ENCODE results near the gene GPR61.

GPR61 gene

DNA sequence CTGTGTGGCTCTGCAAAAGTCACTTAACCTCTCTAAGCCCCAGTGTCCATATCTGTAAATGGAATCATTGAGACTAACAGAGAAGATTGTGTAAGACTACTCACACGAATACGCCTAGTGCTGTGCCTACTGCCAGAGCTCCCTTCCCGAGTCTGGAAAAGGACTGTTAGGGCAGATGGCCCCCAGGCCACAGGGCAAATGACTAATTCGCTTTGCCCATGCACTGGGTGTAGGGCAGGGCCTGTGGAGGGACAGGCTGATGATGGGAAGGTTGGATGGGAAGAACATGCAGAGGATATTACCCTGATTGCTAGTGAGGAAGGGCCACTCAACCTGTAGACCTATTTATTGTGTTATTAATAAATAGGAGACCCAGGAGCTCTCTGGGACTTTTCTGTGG is 4.2 kb upstream of the GPR61 start:
- no peak for DNase-seq
- no peaks in the 10 kb centered on the region for H3K9me3 ChIP-seq (ENCODE audit: control insufficient read depth, low read length)
- H3K36me3 ChIP-seq (ENCODE audit: control insufficient read depth, insufficient read depth, low read length) = no peaks in the 10 kb centered on the region
- no peaks in the 10 kb centered on the region for H3K27me3 ChIP-seq (replicated peaks; ENCODE audit: control insufficient read depth, insufficient read depth, low read length, poor library complexity, severe bottlenecking)
- no peak overlapping the region for H3K4me3 ChIP-seq (ENCODE audit: insufficient read depth, low read depth, low read length, poor library complexity, severe bottlenecking)
- peaks cover 22% of the 10 kb centered on the region for H3K4me1 ChIP-seq (ENCODE audit: control insufficient read depth, insufficient read depth, low read length, poor library complexity, severe bottlenecking)
- no peak overlapping the region for H3K27ac ChIP-seq (ENCODE audit: insufficient read depth, low read length, poor library complexity, severe bottlenecking)

- no peak for DNase-seq
- Histone ChIP-seq H3K4me3 (ENCODE audit: insufficient read depth, low read depth, low read length, poor library complexity, severe bottlenecking) (no peak overlapping the region), H3K9me3 (ENCODE audit: control insufficient read depth, low read length) (no peaks in the 10 kb centered on the region), H3K27me3 (replicated peaks; ENCODE audit: control insufficient read depth, insufficient read depth, low read length, poor library complexity, severe bottlenecking) (no peaks in the 10 kb centered on the region), H3K4me1 (ENCODE audit: control insufficient read depth, insufficient read depth, low read length, poor library complexity, severe bottlenecking) (peaks cover 18% of the 10 kb centered on the region), H3K27ac (ENCODE audit: insufficient read depth, low read length, poor library complexity, severe bottlenecking) (no peak overlapping the region), H3K36me3 (ENCODE audit: control insufficient read depth, insufficient read depth, low read length) (no peaks in the 10 kb centered on the region)
Observed at GRCh38 chr1:109535971-109536491, 3.6 kb upstream of the GPR61 start.

DNA sequence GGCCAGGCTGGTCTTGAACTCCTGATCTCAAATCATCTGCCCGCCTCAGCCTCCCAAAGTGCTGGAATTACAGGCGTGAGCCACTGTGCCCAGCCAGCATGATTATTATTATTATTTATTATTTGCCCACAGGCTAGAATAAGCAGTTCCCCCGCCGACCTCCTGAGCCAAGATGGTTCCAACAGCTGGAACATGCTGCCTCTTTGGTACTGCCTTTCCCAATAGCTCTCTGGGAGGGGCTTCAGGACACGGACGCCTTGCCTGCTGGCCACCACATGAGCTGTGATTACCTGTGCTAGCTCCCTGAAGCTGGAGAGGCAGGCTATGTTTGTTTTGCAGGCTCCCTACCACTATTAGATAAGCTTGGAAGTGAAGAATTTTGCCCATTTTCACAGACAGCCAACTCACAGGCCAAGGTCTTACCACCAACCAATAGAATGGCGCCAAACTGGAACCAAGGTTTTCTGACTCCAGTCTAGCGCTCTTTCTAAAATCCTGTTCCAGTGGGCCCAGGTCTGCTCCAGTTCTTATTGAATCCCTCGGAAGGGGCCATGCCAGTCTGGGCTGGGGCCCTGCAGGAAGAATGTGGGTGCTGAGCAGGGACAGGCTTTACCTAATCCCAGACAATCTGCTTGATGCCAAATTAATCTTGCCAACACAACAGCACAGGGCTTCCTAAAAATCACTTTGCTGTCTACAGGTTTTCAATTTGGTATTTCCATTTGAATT is 2.1 kb upstream of the GPR61 start:
- H3K27me3 ChIP-seq (replicated peaks; ENCODE audit: control insufficient read depth, insufficient read depth, low read length, poor library complexity, severe bottlenecking) = no peaks in the 10 kb centered on the region
- H3K4me1 ChIP-seq (ENCODE audit: control insufficient read depth, insufficient read depth, low read length, poor library complexity, severe bottlenecking) = peaks cover 2% of the 10 kb centered on the region
- DNase-seq = no peak
- no peaks in the 10 kb centered on the region for H3K36me3 ChIP-seq (ENCODE audit: control insufficient read depth, insufficient read depth, low read length)
- H3K4me3 ChIP-seq (ENCODE audit: insufficient read depth, low read depth, low read length, poor library complexity, severe bottlenecking) = no peak overlapping the region
- H3K27ac ChIP-seq (ENCODE audit: insufficient read depth, low read length, poor library complexity, severe bottlenecking) = no peak overlapping the region
- H3K9me3 ChIP-seq (ENCODE audit: control insufficient read depth, low read length) = no peaks in the 10 kb centered on the region

DNA sequence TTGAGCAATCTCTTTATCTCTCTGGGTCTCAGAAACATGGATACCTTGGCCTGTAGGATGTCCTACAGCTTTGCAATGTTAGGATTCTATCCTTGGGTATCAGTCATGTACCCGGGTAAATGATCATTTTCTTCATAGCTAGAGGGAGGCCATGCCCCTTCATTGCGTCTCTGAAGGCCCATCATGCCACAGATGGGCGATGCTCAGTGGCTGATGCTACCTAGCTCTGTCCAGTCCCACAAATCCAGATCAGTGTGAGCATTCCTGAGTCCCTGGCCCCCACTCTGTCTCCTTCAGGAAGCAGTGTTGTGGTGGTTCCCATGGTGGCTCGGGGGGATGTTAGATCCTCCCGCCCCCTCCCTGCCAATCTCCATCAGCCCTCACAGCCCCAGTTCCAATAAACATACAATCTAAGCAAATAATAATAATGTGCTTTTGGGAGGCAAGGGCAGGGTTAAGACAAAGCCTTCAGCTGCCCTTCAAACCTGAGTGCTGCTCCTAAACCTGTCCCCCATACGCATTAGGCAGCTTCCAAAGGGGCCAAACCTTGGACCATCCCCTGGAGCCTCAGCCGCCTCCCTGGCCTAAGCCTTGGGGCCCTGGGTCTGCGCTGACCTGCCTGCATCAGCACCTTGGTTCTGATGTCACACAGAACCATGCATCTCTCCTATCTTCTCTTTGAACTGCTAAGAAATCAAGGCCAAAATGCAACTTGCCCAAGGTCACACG is 681 bp upstream of the GPR61 start:
- no peak overlapping the region for H3K27ac ChIP-seq (ENCODE audit: insufficient read depth, low read length, poor library complexity, severe bottlenecking)
- no peaks in the 10 kb centered on the region for H3K36me3 ChIP-seq (ENCODE audit: control insufficient read depth, insufficient read depth, low read length)
- H3K4me1 ChIP-seq (ENCODE audit: control insufficient read depth, insufficient read depth, low read length, poor library complexity, severe bottlenecking) = no peaks in the 10 kb centered on the region
- no peak for DNase-seq
- no peak overlapping the region for H3K4me3 ChIP-seq (ENCODE audit: insufficient read depth, low read depth, low read length, poor library complexity, severe bottlenecking)
- no peaks in the 10 kb centered on the region for H3K9me3 ChIP-seq (ENCODE audit: control insufficient read depth, low read length)
- H3K27me3 ChIP-seq (replicated peaks; ENCODE audit: control insufficient read depth, insufficient read depth, low read length, poor library complexity, severe bottlenecking) = no peaks in the 10 kb centered on the region

DNA sequence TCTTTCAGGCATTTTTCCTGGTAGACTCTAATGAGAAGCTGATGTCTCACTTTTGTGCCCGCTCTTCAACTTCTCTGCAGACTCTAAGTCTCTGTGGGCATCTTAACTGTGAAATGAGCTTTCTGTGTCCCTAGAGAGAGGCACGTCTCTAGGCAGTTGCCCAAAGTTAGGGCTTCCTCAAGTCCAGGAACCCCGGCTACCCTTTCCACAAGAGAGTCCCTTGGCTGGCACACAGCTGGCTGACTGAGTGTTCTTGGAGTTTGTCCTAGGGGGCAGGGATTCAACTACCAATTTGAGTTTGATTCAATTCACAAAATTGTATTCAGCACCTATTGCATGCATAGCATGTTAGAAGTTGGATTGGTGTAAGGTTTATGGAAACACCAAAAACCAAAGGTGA is 1.4 kb downstream of the GPR61 start:
- H3K27me3 ChIP-seq (replicated peaks; ENCODE audit: control insufficient read depth, insufficient read depth, low read length, poor library complexity, severe bottlenecking) = no peaks in the 10 kb centered on the region
- H3K27ac ChIP-seq (ENCODE audit: insufficient read depth, low read length, poor library complexity, severe bottlenecking) = no peak overlapping the region
- H3K9me3 ChIP-seq (ENCODE audit: control insufficient read depth, low read length) = no peaks in the 10 kb centered on the region
- H3K4me1 ChIP-seq (ENCODE audit: control insufficient read depth, insufficient read depth, low read length, poor library complexity, severe bottlenecking) = peaks cover under 1% of the 10 kb centered on the region
- H3K36me3 ChIP-seq (ENCODE audit: control insufficient read depth, insufficient read depth, low read length) = no peaks in the 10 kb centered on the region
- no peak for DNase-seq
- H3K4me3 ChIP-seq (ENCODE audit: insufficient read depth, low read depth, low read length, poor library complexity, severe bottlenecking) = no peak overlapping the region

GRCh38 chr1:109542657-109543056 is 3.0 kb downstream of the GPR61 start:
- Histone ChIP-seq H3K27ac (ENCODE audit: insufficient read depth, low read length, poor library complexity, severe bottlenecking) (no peak overlapping the region), H3K27me3 (replicated peaks; ENCODE audit: control insufficient read depth, insufficient read depth, low read length, poor library complexity, severe bottlenecking) (no peaks in the 10 kb centered on the region), H3K9me3 (ENCODE audit: control insufficient read depth, low read length) (no peaks in the 10 kb centered on the region), H3K4me1 (ENCODE audit: control insufficient read depth, insufficient read depth, low read length, poor library complexity, severe bottlenecking) (peaks cover 16% of the 10 kb centered on the region), H3K36me3 (ENCODE audit: control insufficient read depth, insufficient read depth, low read length) (no peaks in the 10 kb centered on the region), H3K4me3 (ENCODE audit: insufficient read depth, low read depth, low read length, poor library complexity, severe bottlenecking) (no peak overlapping the region)
- DNase-seq = no peak

DNA sequence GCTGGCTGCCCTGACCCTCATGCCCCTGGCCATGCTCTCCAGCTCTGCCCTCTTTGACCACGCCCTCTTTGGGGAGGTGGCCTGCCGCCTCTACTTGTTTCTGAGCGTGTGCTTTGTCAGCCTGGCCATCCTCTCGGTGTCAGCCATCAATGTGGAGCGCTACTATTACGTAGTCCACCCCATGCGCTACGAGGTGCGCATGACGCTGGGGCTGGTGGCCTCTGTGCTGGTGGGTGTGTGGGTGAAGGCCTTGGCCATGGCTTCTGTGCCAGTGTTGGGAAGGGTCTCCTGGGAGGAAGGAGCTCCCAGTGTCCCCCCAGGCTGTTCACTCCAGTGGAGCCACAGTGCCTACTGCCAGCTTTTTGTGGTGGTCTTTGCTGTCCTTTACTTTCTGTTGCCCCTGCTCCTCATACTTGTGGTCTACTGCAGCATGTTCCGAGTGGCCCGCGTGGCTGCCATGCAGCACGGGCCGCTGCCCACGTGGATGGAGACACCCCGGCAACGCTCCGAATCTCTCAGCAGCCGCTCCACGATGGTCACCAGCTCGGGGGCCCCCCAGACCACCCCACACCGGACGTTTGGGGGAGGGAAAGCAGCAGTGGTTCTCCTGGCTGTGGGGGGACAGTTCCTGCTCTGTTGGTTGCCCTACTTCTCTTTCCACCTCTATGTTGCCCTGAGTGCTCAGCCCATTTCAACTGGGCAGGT is 3.8 kb downstream of the GPR61 start:
- Histone ChIP-seq H3K4me3 (ENCODE audit: insufficient read depth, low read depth, low read length, poor library complexity, severe bottlenecking) (no peak overlapping the region), H3K4me1 (ENCODE audit: control insufficient read depth, insufficient read depth, low read length, poor library complexity, severe bottlenecking) (peaks cover 16% of the 10 kb centered on the region), H3K9me3 (ENCODE audit: control insufficient read depth, low read length) (no peaks in the 10 kb centered on the region)

GRCh38 chr1:109543988-109544735 is 4.5 kb downstream of the GPR61 start:
- Histone ChIP-seq H3K27ac (ENCODE audit: insufficient read depth, low read length, poor library complexity, severe bottlenecking) (no peak overlapping the region), H3K9me3 (ENCODE audit: control insufficient read depth, low read length) (no peaks in the 10 kb centered on the region), H3K4me3 (ENCODE audit: insufficient read depth, low read depth, low read length, poor library complexity, severe bottlenecking) (no peak overlapping the region), H3K27me3 (replicated peaks; ENCODE audit: control insufficient read depth, insufficient read depth, low read length, poor library complexity, severe bottlenecking) (no peaks in the 10 kb centered on the region), H3K4me1 (ENCODE audit: control insufficient read depth, insufficient read depth, low read length, poor library complexity, severe bottlenecking) (peaks cover 16% of the 10 kb centered on the region), H3K36me3 (ENCODE audit: control insufficient read depth, insufficient read depth, low read length) (no peaks in the 10 kb centered on the region)
- DNase-seq = no peak

More for the DNA sequence above, 3.8 kb downstream of the GPR61 start:
- no peak for DNase-seq
- Histone ChIP-seq H3K27me3 (replicated peaks; ENCODE audit: control insufficient read depth, insufficient read depth, low read length, poor library complexity, severe bottlenecking) (no peaks in the 10 kb centered on the region), H3K27ac (ENCODE audit: insufficient read depth, low read length, poor library complexity, severe bottlenecking) (no peak overlapping the region), H3K36me3 (ENCODE audit: control insufficient read depth, insufficient read depth, low read length) (no peaks in the 10 kb centered on the region)

GRCh38 chr1:109546311-109547109 is 6.8 kb downstream of the GPR61 start:
- peaks cover 26% of the 10 kb centered on the region for H3K4me1 ChIP-seq (ENCODE audit: control insufficient read depth, insufficient read depth, low read length, poor library complexity, severe bottlenecking)
- H3K4me3 ChIP-seq (ENCODE audit: insufficient read depth, low read depth, low read length, poor library complexity, severe bottlenecking) = peak overlapping the region; percentile 93

More at GRCh38 chr1:109546311-109547109, 6.8 kb downstream of the GPR61 start:
- H3K36me3 ChIP-seq (ENCODE audit: control insufficient read depth, insufficient read depth, low read length) = no peaks in the 10 kb centered on the region
- peak; percentile 72 to 85 (median 74) for DNase-seq
- H3K27ac ChIP-seq (ENCODE audit: insufficient read depth, low read length, poor library complexity, severe bottlenecking) = peak overlapping the region; percentile 94
- H3K9me3 ChIP-seq (ENCODE audit: control insufficient read depth, low read length) = no peaks in the 10 kb centered on the region
- no peaks in the 10 kb centered on the region for H3K27me3 ChIP-seq (replicated peaks; ENCODE audit: control insufficient read depth, insufficient read depth, low read length, poor library complexity, severe bottlenecking)

All from effector memory CD4-positive, alpha-beta T cell (primary cell).